H9 (cell line): Measurements from ENCODE around the gene STX3. TPM values are rescaled to one million over a fixed set of nuclear protein-coding genes. Genes with fewer than 3 reads are reported as not detected.

Experiments used
- DNase-seq: peaks from one replicate; pipeline ENCODE4 v3.0.0-alpha.2; 2017
- H2AFZ ChIP-seq: one replicate; pipeline ENCODE4 v1.6.1; 2013; ENCODE audit warnings: mild to moderate bottlenecking, low read length, control low read depth, moderate library complexity
- H2AK5ac ChIP-seq: 2 replicates; pipeline ENCODE4 v1.6.1; 2013; ENCODE audit warnings: low read length, control low read depth, mixed read lengths; ENCODE audit not compliant: insufficient read length
- H2BK120ac ChIP-seq: one replicate; pipeline ENCODE4 v1.6.1; 2013; ENCODE audit warnings: low read depth, mild to moderate bottlenecking, low read length, control low read depth, inconsistent platforms; ENCODE audit not compliant: poor library complexity, severe bottlenecking
- H2BK12ac ChIP-seq: 2 replicates; pipeline ENCODE4 v1.6.1; 2013; ENCODE audit warnings: low read length, control low read depth, mixed read lengths, low read depth; ENCODE audit not compliant: insufficient read length
- H2BK15ac ChIP-seq: 2 replicates; pipeline ENCODE4 v1.6.1; 2013; ENCODE audit warnings: low read depth, low read length, control low read depth
- H2BK20ac ChIP-seq: one replicate; pipeline ENCODE4 v1.6.1; 2013; ENCODE audit warnings: low read depth, mild to moderate bottlenecking, low read length, control low read depth, inconsistent platforms; ENCODE audit not compliant: poor library complexity, severe bottlenecking
- H2BK5ac ChIP-seq: 2 replicates; pipeline ENCODE4 v1.6.1; 2013; ENCODE audit warnings: low read length, control low read depth, mixed read lengths; ENCODE audit not compliant: insufficient read length
- H3K14ac ChIP-seq: 2 replicates; pipeline ENCODE4 v1.6.1; 2013; ENCODE audit warnings: low read length, control low read depth; ENCODE audit not compliant: insufficient read depth
- H3K18ac ChIP-seq: 2 replicates; pipeline ENCODE4 v1.6.1; 2013; ENCODE audit warnings: low read depth, mild to moderate bottlenecking, mixed read lengths, low read length, control low read depth; ENCODE audit not compliant: insufficient read length
- H3K23ac ChIP-seq: 2 replicates; pipeline ENCODE4 v1.6.1; 2013; ENCODE audit warnings: low read length, control low read depth, mixed read lengths, low read depth; ENCODE audit not compliant: insufficient read length
- H3K23me2 ChIP-seq: 2 replicates; pipeline ENCODE4 v1.6.1; 2013; ENCODE audit warnings: low read depth, mild to moderate bottlenecking, mixed read lengths, low read length, control low read depth; ENCODE audit not compliant: insufficient read length, poor library complexity, severe bottlenecking
- H3K27ac ChIP-seq: 2 replicates; pipeline ENCODE4 v1.5.1; 2013; ENCODE audit warnings: low read length, control low read depth, mixed read lengths, low read depth; ENCODE audit not compliant: insufficient read length
- H3K27me3 ChIP-seq: 2 replicates; pipeline ENCODE4 v1.6.1; 2013; ENCODE audit warnings: low read length, control low read depth, inconsistent platforms; ENCODE audit not compliant: insufficient read depth
- H3K4ac ChIP-seq: 2 replicates; pipeline ENCODE4 v1.6.1; 2013; ENCODE audit warnings: low read depth, mild to moderate bottlenecking, control low read depth, inconsistent platforms, low read length, moderate library complexity
- H3K4me1 ChIP-seq: 2 replicates; pipeline ENCODE4 v1.6.1; 2013; ENCODE audit warnings: low read length, control low read depth, inconsistent platforms; ENCODE audit not compliant: insufficient read depth
- H3K4me2 ChIP-seq: 2 replicates; pipeline ENCODE4 v1.6.1; 2013; ENCODE audit warnings: low read length, control low read depth, mixed read lengths; ENCODE audit not compliant: insufficient read length, insufficient read depth
- H3K56ac ChIP-seq: 2 replicates; pipeline ENCODE4 v1.6.1; 2013; ENCODE audit warnings: low read depth, mild to moderate bottlenecking, mixed read lengths, low read length, control low read depth; ENCODE audit not compliant: insufficient read length
- H3K79me1 ChIP-seq: 2 replicates; pipeline ENCODE4 v1.6.1; 2013; ENCODE audit warnings: low read depth, mild to moderate bottlenecking, moderate library complexity, low read length, control low read depth, inconsistent platforms; ENCODE audit not compliant: insufficient read depth, poor library complexity, severe bottlenecking
- H3K79me2 ChIP-seq: 2 replicates; pipeline ENCODE4 v1.6.1; 2013; ENCODE audit warnings: low read length, control low read depth, inconsistent platforms; ENCODE audit not compliant: insufficient read depth
- H3K9ac ChIP-seq: 2 replicates; pipeline ENCODE4 v1.6.1; 2013; ENCODE audit warnings: low read length, control low read depth, mixed read lengths; ENCODE audit not compliant: insufficient read length; ENCODE audit errors: extremely low read depth
- H3K9me3 ChIP-seq: one replicate; pipeline ENCODE4 v1.6.1; 2013; ENCODE audit warnings: low read depth, low read length, inconsistent platforms; ENCODE audit not compliant: control insufficient read depth
- H3T11ph ChIP-seq: one replicate; pipeline ENCODE4 v1.6.1; 2013; ENCODE audit warnings: mild to moderate bottlenecking, low read length, control low read depth, inconsistent platforms
- H4K20me1 ChIP-seq: one replicate; pipeline ENCODE4 v1.6.1; 2013; ENCODE audit not compliant: control insufficient read depth, insufficient read length, insufficient read depth
- H4K5ac ChIP-seq: 2 replicates; pipeline ENCODE4 v1.6.1; 2013; ENCODE audit warnings: low read depth, mild to moderate bottlenecking, mixed read lengths, low read length, control low read depth; ENCODE audit not compliant: insufficient read length
- H4K8ac ChIP-seq: replicated peaks from 2 replicates; pipeline ENCODE4 v1.6.1; 2013; ENCODE audit warnings: low read length, control low read depth, mixed read lengths, low read depth; ENCODE audit not compliant: insufficient read length
- H4K91ac ChIP-seq: 2 replicates; pipeline ENCODE4 v1.6.1; 2013; ENCODE audit warnings: low read depth, mild to moderate bottlenecking, moderate library complexity, mixed read lengths, low read length, control low read depth; ENCODE audit not compliant: insufficient read length
- H3K27ac Mint-ChIP-seq, 3 experiments: 2 replicates in 2 of 3; 3 replicates in 1 of 3; pipeline ENCODE4 v1.8.0; 2020 to 2021; ENCODE audit warnings: mixed read lengths in 3 of 3, mild to moderate bottlenecking in 1 of 3, moderate library complexity in 1 of 3
- H3K27me3 Mint-ChIP-seq: 2 replicates; pipeline ENCODE4 v1.8.0; 2021; ENCODE audit warnings: low read depth, mild to moderate bottlenecking, moderate library complexity, mixed read lengths
- H3K36me3 Mint-ChIP-seq, 3 experiments: 2 replicates in 2 of 3; 3 replicates in 1 of 3; pipeline ENCODE4 v1.8.0; 2020 to 2021; ENCODE audit warnings: low read depth in 3 of 3, mixed read lengths in 3 of 3; ENCODE audit not compliant: insufficient read depth in 1 of 3
- H3K4me1 Mint-ChIP-seq, 2 experiments: 2 replicates each; pipeline ENCODE4 v1.8.0; 2020; ENCODE audit warnings: mixed read lengths in 2 of 2
- H3K4me3 Mint-ChIP-seq, 2 experiments: 2 replicates in 1 of 2; 3 replicates in 1 of 2; pipeline ENCODE4 v1.8.0; 2020 to 2021; ENCODE audit warnings: mild to moderate bottlenecking in 2 of 2, mixed read lengths in 2 of 2, moderate library complexity in 1 of 2
- H3K9me3 Mint-ChIP-seq, 2 experiments: 2 replicates in 1 of 2; 3 replicates in 1 of 2; pipeline ENCODE4 v1.8.0; 2020; ENCODE audit warnings: mild to moderate bottlenecking in 2 of 2, mixed read lengths in 2 of 2, moderate library complexity in 1 of 2
- WGBS: extraction: QIAGEN DNeasy Blood & Tissue Kit; methylation state at CpG from one replicate; pipeline ENCODE4 v1.1.7; 2013; ENCODE audit warnings: missing lambda C conversion rate, low lambda C conversion rate, mixed read lengths; ENCODE audit not compliant: insufficient read length; ENCODE audit errors: extremely low coverage; 5-methylcytosine and 5-hydroxymethylcytosine counted together
- total RNA-seq: library from RNA; stranded (reverse); gene quantifications from 2 replicates; pipeline ENCODE4 v1.2.1, GENCODE V29; 2021
- TF ChIP-seq, protein P1 (sequence below): fragments of 200-600 bp; sonication (generic); conservative IDR thresholded peaks from 3 replicates; pipeline ENCODE4 v1.8.0; 2021; ENCODE audit warnings: antibody characterized with exemption, mild to moderate bottlenecking

The STX3 gene
- total RNA-seq, 1 experiment from 2014 or later, result 41.0 TPM

DNA sequence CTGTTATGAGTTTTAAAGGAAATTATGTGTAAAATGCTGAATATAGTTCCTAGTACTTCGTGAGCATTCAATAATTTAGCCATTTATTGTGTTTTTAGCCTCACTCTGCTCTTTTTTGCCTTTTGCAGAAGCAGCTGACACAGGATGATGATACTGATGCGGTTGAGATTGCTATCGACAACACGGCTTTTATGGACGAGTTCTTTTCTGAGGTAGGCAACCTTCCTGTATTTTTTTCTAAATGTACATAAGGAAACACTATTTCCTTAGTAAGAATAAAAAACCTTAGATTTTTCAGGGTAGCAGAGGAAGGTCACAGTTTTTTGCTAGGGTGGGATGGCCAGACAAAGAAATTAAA lies 17.9 kb downstream of the STX3 start:
- no peak overlapping the region for H2BK120ac ChIP-seq
- no peaks in the 10 kb centered on the region for H3K9me3 ChIP-seq
- WGBS, result no CpG with 5 or more reads among the region's 5 CpGs
- no peak overlapping the region for H3K4me2 ChIP-seq
- no peak overlapping the region for H3T11ph ChIP-seq
- H3K4me1 Mint-ChIP-seq, result peaks cover 0 to 9% of the 10 kb centered on the region in 2 experiments; a peak in 1 of 4 replicates
- H3K23me2 ChIP-seq, result no peaks in the 10 kb centered on the region
- H3K4me1 ChIP-seq, result no peaks in the 10 kb centered on the region; the same call in 1 of the 2 replicates
- no peak overlapping the region for H2BK5ac ChIP-seq
- H3K23ac ChIP-seq, result no peak overlapping the region
- peaks cover 5 to 28% (median 10%) of the 10 kb centered on the region in 3 experiments; a peak in 6 of 7 replicates for H3K36me3 Mint-ChIP-seq
- no peak overlapping the region for H4K5ac ChIP-seq
- no peak overlapping the region for H4K91ac ChIP-seq
- H3K56ac ChIP-seq, result no peak overlapping the region
- TF ChIP-seq, protein P1, sequence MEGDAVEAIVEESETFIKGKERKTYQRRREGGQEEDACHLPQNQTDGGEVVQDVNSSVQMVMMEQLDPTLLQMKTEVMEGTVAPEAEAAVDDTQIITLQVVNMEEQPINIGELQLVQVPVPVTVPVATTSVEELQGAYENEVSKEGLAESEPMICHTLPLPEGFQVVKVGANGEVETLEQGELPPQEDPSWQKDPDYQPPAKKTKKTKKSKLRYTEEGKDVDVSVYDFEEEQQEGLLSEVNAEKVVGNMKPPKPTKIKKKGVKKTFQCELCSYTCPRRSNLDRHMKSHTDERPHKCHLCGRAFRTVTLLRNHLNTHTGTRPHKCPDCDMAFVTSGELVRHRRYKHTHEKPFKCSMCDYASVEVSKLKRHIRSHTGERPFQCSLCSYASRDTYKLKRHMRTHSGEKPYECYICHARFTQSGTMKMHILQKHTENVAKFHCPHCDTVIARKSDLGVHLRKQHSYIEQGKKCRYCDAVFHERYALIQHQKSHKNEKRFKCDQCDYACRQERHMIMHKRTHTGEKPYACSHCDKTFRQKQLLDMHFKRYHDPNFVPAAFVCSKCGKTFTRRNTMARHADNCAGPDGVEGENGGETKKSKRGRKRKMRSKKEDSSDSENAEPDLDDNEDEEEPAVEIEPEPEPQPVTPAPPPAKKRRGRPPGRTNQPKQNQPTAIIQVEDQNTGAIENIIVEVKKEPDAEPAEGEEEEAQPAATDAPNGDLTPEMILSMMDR, result no peak
- no peak overlapping the region for H2BK15ac ChIP-seq
- no peaks in the 10 kb centered on the region for H4K20me1 ChIP-seq
- DNase-seq, result no peak
- no peaks in the 10 kb centered on the region for H3K9me3 Mint-ChIP-seq
- no peak overlapping the region for H3K14ac ChIP-seq
- peaks cover 10% of the 10 kb centered on the region; the same call in 1 of the 2 replicates for H3K79me2 ChIP-seq
- H3K4ac ChIP-seq, result no peak overlapping the region
- H3K27ac Mint-ChIP-seq, result no peak overlapping the region
- no peak overlapping the region for H3K18ac ChIP-seq
- no peaks in the 10 kb centered on the region for H3K27me3 ChIP-seq
- H4K8ac ChIP-seq, result no peak overlapping the region
- H2AFZ ChIP-seq, result no peak overlapping the region
- peaks cover 11% of the 10 kb centered on the region for H3K79me1 ChIP-seq
- H3K9ac ChIP-seq, result no peak overlapping the region
- no peak overlapping the region for H2AK5ac ChIP-seq
- no peak overlapping the region for H3K4me3 Mint-ChIP-seq
- H2BK12ac ChIP-seq, result no peak overlapping the region
- H3K27me3 Mint-ChIP-seq, result no peaks in the 10 kb centered on the region
- H3K27ac ChIP-seq, result no peak overlapping the region
- H2BK20ac ChIP-seq, result no peak overlapping the region
